K562 (cell line): ENCODE data around the gene C2CD2L. TPM values are rescaled to one million over a fixed set of nuclear protein-coding genes. Genes with fewer than 3 reads are reported as not detected.

ENCODE experiments used
- ARNT ChIP-seq, 2 experiments: fragments of 450-650 bp; IDR thresholded peaks; 2 replicates each; pipeline ENCODE4 v1.6.1; 2016; ENCODE audit warnings: mild to moderate bottlenecking in 1 of 2
- BCL6 ChIP-seq: fragments of 250-450 bp; sonication (Bioruptor Pico); IDR thresholded peaks from 2 replicates; pipeline ENCODE4 v1.4.0; 2020
- CREB1 ChIP-seq, 2 experiments: sonication (generic) in 1 of 2; formaldehyde crosslinking in 1 of 2; IDR thresholded peaks; 2 replicates each; pipeline versions ENCODE4 v1.6.1 to v1.8.0; 2012 to 2022; ENCODE audit warnings: inconsistent platforms in 1 of 2, mild to moderate bottlenecking in 1 of 2, missing genetic modification reagents in 1 of 2, moderate library complexity in 1 of 2
- ETV5 ChIP-seq: sonication (generic); formaldehyde crosslinking; IDR thresholded peaks from 2 replicates; pipeline ENCODE4 v1.4.0; 2020; ENCODE audit warnings: low read depth, mild to moderate bottlenecking, missing genetic modification reagents
- MED1 ChIP-seq: sonication (generic); formaldehyde crosslinking; IDR thresholded peaks from 2 replicates; pipeline ENCODE4 v1.8.1; 2023; ENCODE audit warnings: missing genetic modification reagents, borderline replicate concordance
- MXI1 ChIP-seq: IDR thresholded peaks from 2 replicates; pipeline ENCODE4 v1.6.1; 2011; ENCODE audit warnings: low read depth, mild to moderate bottlenecking, improper control_type of control experiment, low read length
- NFIC ChIP-seq: fragments of 450-650 bp; IDR thresholded peaks from 2 replicates; pipeline ENCODE4 v1.6.1; 2017; ENCODE audit warnings: mild to moderate bottlenecking, inconsistent platforms
- NKRF ChIP-seq: fragments of 450-650 bp; IDR thresholded peaks from 2 replicates; pipeline ENCODE4 v1.6.1; 2016; ENCODE audit warnings: borderline replicate concordance
- PHB2 ChIP-seq: fragments of 450-650 bp; IDR thresholded peaks from 2 replicates; pipeline ENCODE4 v1.6.1; 2017; ENCODE audit warnings: low read depth
- POLR2AphosphoS2 ChIP-seq: IDR thresholded peaks from 2 replicates; pipeline ENCODE4 v1.6.1; 2012; ENCODE audit warnings: low read length, improper control_type of control experiment
- SLC30A9 ChIP-seq: fragments of 250-450 bp; sonication (Bioruptor Pico); IDR thresholded peaks from 2 replicates; pipeline ENCODE4 v1.8.0; 2022; ENCODE audit warnings: mild to moderate bottlenecking, moderate library complexity
- STAG1 ChIP-seq: sonication (generic); formaldehyde crosslinking; IDR thresholded peaks from 2 replicates; pipeline ENCODE4 v1.5.0; 2020; ENCODE audit warnings: missing genetic modification reagents, borderline replicate concordance
- THAP12 ChIP-seq: fragments of 250-450 bp; sonication (Bioruptor Pico); IDR thresholded peaks from 2 replicates; pipeline ENCODE4 v1.9.0; 2021; ENCODE audit warnings: mild to moderate bottlenecking, inconsistent platforms
- ZNF561 ChIP-seq: fragments of 450-650 bp; formaldehyde crosslinking; conservative IDR thresholded peaks from 2 replicates; pipeline ENCODE4 v1.4.0; 2020; ENCODE audit warnings: mild to moderate bottlenecking, moderate library complexity
- ZNF589 ChIP-seq: fragments of 200-800 bp; sonication (Bioruptor generic); IDR thresholded peaks from 2 replicates; pipeline ENCODE4 v1.6.1; 2016; ENCODE audit warnings: low read depth, missing genetic modification characterization, missing compliant biosample characterization
- polyA plus RNA-seq, 8 experiments: library from polyadenylated mRNA; depleted of rRNA in 4 of 8; stranded (reverse) in 5 of 8; unstranded in 3 of 8; fragments of >200 nt; fragmentation: Nextera tagmentation in 2 of 8; fragmentation: Illumina TruSeq in 1 of 8; extraction: Ambion mirVana in 2 of 8; extraction: Trizol in 1 of 8; gene quantifications; 2 replicates each; pipeline versions ENCODE4 v1.2.1 to v1.2.3, GENCODE V29; 2011 to 2014; ENCODE audit warnings: inconsistent platforms in 1 of 8, missing spikeins in 1 of 8
- total RNA-seq, 7 experiments: library from RNA; depleted of rRNA in 6 of 7; stranded (reverse); fragments of >200 nt in 6 of 7; fragmentation: Illumina TruSeq in 2 of 7; extraction: Trizol in 2 of 7; gene quantifications; 2 replicates each; pipeline versions ENCODE4 v1.2.1 to v1.2.3, GENCODE V29; 2011 to 2021; ENCODE audit warnings: low replicate concordance in 1 of 7
- TF ChIP-seq, protein P1 (sequence below): sonication (generic); formaldehyde crosslinking; IDR thresholded peaks from 2 replicates; pipeline ENCODE4 v1.8.0; 2023; ENCODE audit warnings: missing genetic modification reagents, mild to moderate bottlenecking, borderline replicate concordance
- TF ChIP-seq, protein P2 (sequence below), 2 experiments: fragments of 450-650 bp; conservative IDR thresholded peaks; 2 replicates each; pipeline ENCODE4 v1.6.1; 2017; ENCODE audit warnings: mild to moderate bottlenecking in 2 of 2, moderate library complexity in 2 of 2

The C2CD2L gene
- total and polyA plus RNA-seq, 9 of the 15 experiments (the other 6 are each of a cell fraction or from before 2014, with no cell fraction given): 0.66 to 41.2 (median 14.8) TPM

GRCh38 chr11:119087747-119088241, 19.4 kb upstream of the C2CD2L start (continued):
- TF ChIP-seq ETV5 (CRISPR knock-in tag) (peak; percentile 89), STAG1 (no peak), THAP12 (CRISPR knock-in tag) (peak; percentile 66; the same call in 1 of the 2 replicates), SLC30A9 (no peak), MXI1 (peak; percentile 79), POLR2AphosphoS2 (no peak; the same call in 1 of the 2 replicates), BCL6 (CRISPR knock-in tag) (no peak), MED1 (no peak), CREB1 (IDR thresholded peaks at IDR 0.05) (peak; percentile 74), CREB1 (CRISPR knock-in tag; IDR thresholded peaks at IDR 0.05) (peak; percentile 46; the same call in 1 of the 2 replicates), ARNT (IDR thresholded peaks at IDR 0.05) (peak; percentile 58 to 81), ZNF589 (peak; percentile 96), PHB2 (peak; percentile 94), NFIC (peak; percentile 97), NKRF (peak; percentile 57), ZNF561 (CRISPR knock-in tag) (no peak)
- TF ChIP-seq, protein P1, sequence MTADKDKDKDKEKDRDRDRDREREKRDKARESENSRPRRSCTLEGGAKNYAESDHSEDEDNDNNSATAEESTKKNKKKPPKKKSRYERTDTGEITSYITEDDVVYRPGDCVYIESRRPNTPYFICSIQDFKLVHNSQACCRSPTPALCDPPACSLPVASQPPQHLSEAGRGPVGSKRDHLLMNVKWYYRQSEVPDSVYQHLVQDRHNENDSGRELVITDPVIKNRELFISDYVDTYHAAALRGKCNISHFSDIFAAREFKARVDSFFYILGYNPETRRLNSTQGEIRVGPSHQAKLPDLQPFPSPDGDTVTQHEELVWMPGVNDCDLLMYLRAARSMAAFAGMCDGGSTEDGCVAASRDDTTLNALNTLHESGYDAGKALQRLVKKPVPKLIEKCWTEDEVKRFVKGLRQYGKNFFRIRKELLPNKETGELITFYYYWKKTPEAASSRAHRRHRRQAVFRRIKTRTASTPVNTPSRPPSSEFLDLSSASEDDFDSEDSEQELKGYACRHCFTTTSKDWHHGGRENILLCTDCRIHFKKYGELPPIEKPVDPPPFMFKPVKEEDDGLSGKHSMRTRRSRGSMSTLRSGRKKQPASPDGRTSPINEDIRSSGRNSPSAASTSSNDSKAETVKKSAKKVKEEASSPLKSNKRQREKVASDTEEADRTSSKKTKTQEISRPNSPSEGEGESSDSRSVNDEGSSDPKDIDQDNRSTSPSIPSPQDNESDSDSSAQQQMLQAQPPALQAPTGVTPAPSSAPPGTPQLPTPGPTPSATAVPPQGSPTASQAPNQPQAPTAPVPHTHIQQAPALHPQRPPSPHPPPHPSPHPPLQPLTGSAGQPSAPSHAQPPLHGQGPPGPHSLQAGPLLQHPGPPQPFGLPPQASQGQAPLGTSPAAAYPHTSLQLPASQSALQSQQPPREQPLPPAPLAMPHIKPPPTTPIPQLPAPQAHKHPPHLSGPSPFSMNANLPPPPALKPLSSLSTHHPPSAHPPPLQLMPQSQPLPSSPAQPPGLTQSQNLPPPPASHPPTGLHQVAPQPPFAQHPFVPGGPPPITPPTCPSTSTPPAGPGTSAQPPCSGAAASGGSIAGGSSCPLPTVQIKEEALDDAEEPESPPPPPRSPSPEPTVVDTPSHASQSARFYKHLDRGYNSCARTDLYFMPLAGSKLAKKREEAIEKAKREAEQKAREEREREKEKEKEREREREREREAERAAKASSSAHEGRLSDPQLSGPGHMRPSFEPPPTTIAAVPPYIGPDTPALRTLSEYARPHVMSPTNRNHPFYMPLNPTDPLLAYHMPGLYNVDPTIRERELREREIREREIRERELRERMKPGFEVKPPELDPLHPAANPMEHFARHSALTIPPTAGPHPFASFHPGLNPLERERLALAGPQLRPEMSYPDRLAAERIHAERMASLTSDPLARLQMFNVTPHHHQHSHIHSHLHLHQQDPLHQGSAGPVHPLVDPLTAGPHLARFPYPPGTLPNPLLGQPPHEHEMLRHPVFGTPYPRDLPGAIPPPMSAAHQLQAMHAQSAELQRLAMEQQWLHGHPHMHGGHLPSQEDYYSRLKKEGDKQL (CRISPR knock-in tag): no peak
- TF ChIP-seq, protein P2, sequence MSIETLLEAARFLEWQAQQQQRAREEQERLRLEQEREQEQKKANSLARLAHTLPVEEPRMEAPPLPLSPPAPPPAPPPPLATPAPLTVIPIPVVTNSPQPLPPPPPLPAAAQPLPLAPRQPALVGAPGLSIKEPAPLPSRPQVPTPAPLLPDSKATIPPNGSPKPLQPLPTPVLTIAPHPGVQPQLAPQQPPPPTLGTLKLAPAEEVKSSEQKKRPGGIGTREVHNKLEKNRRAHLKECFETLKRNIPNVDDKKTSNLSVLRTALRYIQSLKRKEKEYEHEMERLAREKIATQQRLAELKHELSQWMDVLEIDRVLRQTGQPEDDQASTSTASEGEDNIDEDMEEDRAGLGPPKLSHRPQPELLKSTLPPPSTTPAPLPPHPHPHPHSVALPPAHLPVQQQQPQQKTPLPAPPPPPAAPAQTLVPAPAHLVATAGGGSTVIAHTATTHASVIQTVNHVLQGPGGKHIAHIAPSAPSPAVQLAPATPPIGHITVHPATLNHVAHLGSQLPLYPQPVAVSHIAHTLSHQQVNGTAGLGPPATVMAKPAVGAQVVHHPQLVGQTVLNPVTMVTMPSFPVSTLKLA (conservative IDR thresholded peaks at IDR 0.05): peak; percentile 70 to 83
